Thymus (tissue), 11 donors: ENCODE results near the gene MBD3L5. TPM values are rescaled to one million over a fixed set of nuclear protein-coding genes. Genes with fewer than 3 reads are reported as not detected.
A peak's percentile ranks its signal among the peaks of the same experiment; 100 is the strongest.
"Not testable (repeated sequence)": the region's sequence is repeated elsewhere in the genome, so short reads cannot be mapped to it uniquely, and the experiment has no call there.

Experiments used
- DNase-seq, 9 donors: peaks; one replicate each; pipeline ENCODE4 v3.0.0-alpha.2; 2013; ENCODE audit warnings: low spot score in 9 of 9, low read depth in 6 of 9, missing footprints in 1 of 9
- H3K27ac ChIP-seq, 2 donors: one replicate each; pipeline ENCODE4 v1.5.1; 2013; ENCODE audit warnings: control low read depth in 1 of 2, low read depth in 1 of 2, low read length in 1 of 2, mild to moderate bottlenecking in 1 of 2, moderate library complexity in 1 of 2
- H3K27me3 ChIP-seq, 2 donors: one replicate each; pipeline ENCODE4 v1.5.1; 2013; ENCODE audit warnings: low read length in 1 of 2; ENCODE audit not compliant: control insufficient read depth in 2 of 2, insufficient read depth in 1 of 2
- H3K36me3 ChIP-seq, 2 donors: one replicate each; pipeline ENCODE4 v1.5.1; 2013; ENCODE audit warnings: low read length in 1 of 2, mild to moderate bottlenecking in 1 of 2, moderate library complexity in 1 of 2; ENCODE audit not compliant: control insufficient read depth in 2 of 2, insufficient read depth in 2 of 2
- H3K4me1 ChIP-seq, 2 donors: one replicate each; pipeline ENCODE4 v1.5.1; 2013; ENCODE audit warnings: low read length in 2 of 2; ENCODE audit not compliant: control insufficient read depth in 2 of 2, insufficient read depth in 2 of 2
- H3K4me3 ChIP-seq, 2 donors: one replicate each; pipeline ENCODE4 v1.5.1; 2013; ENCODE audit warnings: low read length in 2 of 2, control low read depth in 1 of 2, mild to moderate bottlenecking in 1 of 2
- H3K9me3 ChIP-seq, 2 donors: one replicate each; pipeline ENCODE4 v1.5.1; 2013; ENCODE audit warnings: low read length in 1 of 2, mild to moderate bottlenecking in 1 of 2; ENCODE audit not compliant: control insufficient read depth in 2 of 2, insufficient read depth in 1 of 2
- WGBS: extraction: QIAGEN DNeasy Blood & Tissue Kit; methylation state at CpG from one replicate; pipeline ENCODE4 v1.1.7; 2013; 5-methylcytosine and 5-hydroxymethylcytosine counted together
- polyA plus RNA-seq: library from polyadenylated mRNA; stranded (reverse); fragments of 200-250 nt; gene quantifications from one replicate; pipeline ENCODE4 v1.2.3, GENCODE V29; 2013
- total RNA-seq: library from RNA; stranded (reverse); fragments of 120-200 nt; gene quantifications from one replicate; pipeline ENCODE4 v1.2.4, GENCODE V29; 2013
- donor health status: healthy.

Gene MBD3L5
- total and polyA plus RNA-seq, 2 donors, result 0.21 TPM; not detected in 1

DNA sequence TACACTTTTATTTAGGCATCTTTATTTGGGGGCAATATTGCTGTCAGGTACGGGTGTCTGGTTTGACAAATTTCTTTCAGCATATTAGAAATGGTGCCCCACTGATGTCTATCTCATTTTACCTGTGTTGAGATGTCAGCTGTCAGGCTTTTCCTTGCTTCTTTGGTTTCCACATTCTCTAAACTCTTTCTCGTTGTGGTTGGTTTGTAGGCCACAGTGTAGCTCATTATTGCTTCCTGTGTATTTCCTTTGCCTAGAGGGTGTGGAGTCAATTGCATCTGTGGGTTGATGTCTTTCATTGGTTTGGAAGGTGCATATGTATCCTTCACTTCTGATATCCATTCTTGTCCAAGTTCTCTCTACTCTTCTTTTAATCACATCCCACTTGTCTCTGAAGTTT is 29.6 kb downstream of the MBD3L5 start:
- whole genome bisulfite sequencing, result 3% methylated on average over 1 of the region's 2 CpGs
- not testable (repeated sequence) for DNase-seq, H3K9me3 ChIP-seq, H3K27ac ChIP-seq, H3K4me1 ChIP-seq, H3K27me3 ChIP-seq, H3K36me3 ChIP-seq, H3K4me3 ChIP-seq

DNA sequence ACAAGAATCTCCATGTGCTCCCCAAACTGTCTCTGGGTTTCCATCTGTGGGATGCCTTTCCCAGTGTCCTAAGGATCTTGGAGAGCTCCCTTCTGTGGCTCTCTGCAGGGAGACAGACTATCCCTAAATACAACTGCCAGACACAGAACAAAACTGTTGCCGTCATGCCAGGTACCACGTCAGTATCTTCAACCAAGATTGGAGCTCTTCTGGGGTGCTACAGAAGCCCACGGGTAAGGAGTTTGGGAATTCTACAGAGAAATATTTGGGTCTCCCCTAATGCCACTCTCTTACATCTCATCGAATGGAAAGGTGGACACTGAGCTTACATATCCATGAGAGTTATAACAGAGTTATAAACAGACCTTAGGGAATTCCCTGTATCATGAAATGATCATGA is 33.0 kb downstream of the MBD3L5 start:
- peak in 2 of 9 donors; percentile 37 to 45 for DNase-seq
- Histone ChIP-seq H3K27me3 (no peaks in the 10 kb centered on the region), H3K4me1 (no peaks in the 10 kb centered on the region), H3K4me3 (no peak overlapping the region), H3K27ac (no peak overlapping the region), H3K9me3 (peaks cover 0 to 4% of the 10 kb centered on the region in 2 donors), H3K36me3 (no peaks in the 10 kb centered on the region)
- 92% methylated on average over 4 of the region's 4 CpGs for WGBS

DNA sequence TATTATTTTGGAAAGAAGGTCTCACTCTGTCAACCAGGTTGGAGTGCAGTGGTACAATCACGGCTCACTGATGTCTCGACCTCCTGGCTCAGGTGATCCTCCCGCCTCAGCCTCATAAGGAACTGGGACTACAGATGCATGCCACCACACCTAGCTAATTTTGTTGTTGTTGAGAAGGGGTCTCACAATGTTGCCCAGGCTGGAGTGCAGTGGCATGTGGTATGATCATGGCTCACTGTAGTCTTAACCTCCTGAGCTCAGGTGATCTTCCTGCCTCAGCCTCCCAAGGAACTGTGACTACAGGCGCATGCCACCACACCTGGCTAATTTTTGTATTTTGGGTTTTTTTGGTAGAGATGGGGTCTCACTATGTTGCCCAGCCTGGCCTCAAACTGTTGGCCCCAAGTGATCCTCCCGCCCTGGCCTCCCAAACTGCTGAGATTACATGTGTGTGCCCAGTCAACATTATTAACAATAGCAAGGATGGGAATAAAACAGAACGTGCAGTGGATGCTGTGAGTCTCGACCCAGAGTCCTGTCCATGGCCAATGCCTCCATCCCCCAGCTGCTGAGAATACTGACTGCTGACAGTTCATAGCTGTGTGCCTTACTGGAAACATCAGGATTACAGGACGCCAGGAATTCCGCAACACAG is 33.5 kb downstream of the MBD3L5 start:
- peak in 2 of 9 donors; percentile 24 to 42 for DNase-seq
- H3K27me3 ChIP-seq, result no peaks in the 10 kb centered on the region
- H3K36me3 ChIP-seq, result no peaks in the 10 kb centered on the region
- H3K4me3 ChIP-seq, result no peak overlapping the region
- peaks cover 2 to 3% of the 10 kb centered on the region in 2 donors for H3K4me1 ChIP-seq
- H3K9me3 ChIP-seq, result peaks cover 0 to 4% of the 10 kb centered on the region in 2 donors
- H3K27ac ChIP-seq, result no peak overlapping the region
- 97% methylated on average over 9 of the region's 9 CpGs for WGBS

DNA sequence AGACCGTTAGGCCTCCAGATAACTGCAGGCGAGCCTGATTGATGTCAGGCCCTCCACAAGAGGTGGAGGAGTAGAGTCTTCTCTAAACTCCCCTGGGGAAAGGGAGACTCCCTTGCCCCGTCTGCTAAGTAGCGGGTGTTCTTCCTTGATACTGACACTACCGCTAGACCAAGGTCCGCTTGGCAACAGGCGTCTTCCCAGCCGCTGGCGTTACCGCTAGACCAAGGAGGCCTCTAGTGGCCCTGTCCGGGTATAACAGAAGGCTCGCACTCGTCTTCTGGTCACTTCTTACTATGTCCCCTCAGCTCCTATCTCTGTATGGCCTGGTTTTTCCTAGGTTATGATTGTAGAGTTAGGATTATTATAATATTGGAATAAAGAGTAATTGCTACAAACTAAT is 36.7 kb downstream of the MBD3L5 start:
- DNase-seq, H3K4me3 ChIP-seq, H3K36me3 ChIP-seq, H3K27ac ChIP-seq, H3K9me3 ChIP-seq, H3K27me3 ChIP-seq: not testable (repeated sequence)
- 86% methylated on average over 13 of the region's 13 CpGs for WGBS
- H3K4me1 ChIP-seq, result peaks cover 9 to 14% of the 10 kb centered on the region in 2 donors

DNA sequence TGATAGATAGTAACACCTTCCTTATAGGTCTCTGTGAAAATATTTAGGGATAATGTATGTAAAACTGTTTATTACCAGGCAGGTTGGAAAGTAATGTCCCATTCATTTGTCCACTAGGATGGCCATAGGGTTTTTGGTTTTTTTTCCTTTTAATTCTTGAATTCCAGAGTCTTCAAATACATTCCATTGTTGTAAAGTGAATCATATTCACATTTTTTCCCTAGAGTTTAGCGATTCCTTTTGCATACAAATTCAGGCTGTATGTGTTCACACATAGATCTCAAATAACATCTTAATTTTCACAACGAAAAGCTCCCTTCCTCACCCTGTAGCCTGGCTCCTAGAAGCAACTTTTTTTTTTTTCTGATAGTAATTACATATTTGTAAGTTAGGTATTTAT is 37.3 kb downstream of the MBD3L5 start:
- H3K9me3 ChIP-seq, result peaks cover 0 to 4% of the 10 kb centered on the region in 2 donors
- WGBS, result 96% methylated on average over 2 of the region's 2 CpGs
- DNase-seq, result no peak
- H3K4me1 ChIP-seq, result peaks cover 9 to 14% of the 10 kb centered on the region in 2 donors
- no peak overlapping the region for H3K4me3 ChIP-seq
- H3K27me3 ChIP-seq, result no peaks in the 10 kb centered on the region
- peaks cover 10 to 15% of the 10 kb centered on the region in 2 donors for H3K36me3 ChIP-seq
- H3K27ac ChIP-seq, result no peak overlapping the region

DNA sequence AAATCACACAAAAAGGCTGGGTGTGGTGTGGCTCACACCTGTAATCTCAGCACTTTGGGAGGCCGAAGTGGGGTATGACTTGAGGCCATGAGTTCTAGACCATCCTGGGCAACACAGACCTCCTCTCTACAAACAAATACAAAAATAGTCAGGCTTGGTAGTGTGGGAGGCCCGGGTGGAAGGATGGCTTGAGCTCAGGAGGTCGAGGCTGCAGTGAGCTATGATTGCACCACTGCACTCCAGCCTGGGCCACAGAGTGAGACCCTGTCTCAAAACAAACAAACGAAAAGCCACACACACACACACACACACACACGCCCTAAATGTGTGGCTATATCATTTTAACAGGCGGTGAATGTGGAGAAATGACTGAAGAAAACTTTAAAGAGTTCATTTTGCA is 38.2 kb downstream of the MBD3L5 start:
- no peaks in the 10 kb centered on the region for H3K27me3 ChIP-seq
- peaks cover 9 to 14% of the 10 kb centered on the region in 2 donors for H3K4me1 ChIP-seq
- peak overlapping the region in 1 of 2 donors; percentile 84 for H3K27ac ChIP-seq
- peaks cover 19 to 24% of the 10 kb centered on the region in 2 donors for H3K36me3 ChIP-seq
- WGBS, result 93% methylated on average over 6 of the region's 6 CpGs
- peaks cover 0 to 5% of the 10 kb centered on the region in 2 donors for H3K9me3 ChIP-seq
- no peak for DNase-seq
- peak overlapping the region in 1 of 2 donors; percentile 78 for H3K4me3 ChIP-seq

DNA sequence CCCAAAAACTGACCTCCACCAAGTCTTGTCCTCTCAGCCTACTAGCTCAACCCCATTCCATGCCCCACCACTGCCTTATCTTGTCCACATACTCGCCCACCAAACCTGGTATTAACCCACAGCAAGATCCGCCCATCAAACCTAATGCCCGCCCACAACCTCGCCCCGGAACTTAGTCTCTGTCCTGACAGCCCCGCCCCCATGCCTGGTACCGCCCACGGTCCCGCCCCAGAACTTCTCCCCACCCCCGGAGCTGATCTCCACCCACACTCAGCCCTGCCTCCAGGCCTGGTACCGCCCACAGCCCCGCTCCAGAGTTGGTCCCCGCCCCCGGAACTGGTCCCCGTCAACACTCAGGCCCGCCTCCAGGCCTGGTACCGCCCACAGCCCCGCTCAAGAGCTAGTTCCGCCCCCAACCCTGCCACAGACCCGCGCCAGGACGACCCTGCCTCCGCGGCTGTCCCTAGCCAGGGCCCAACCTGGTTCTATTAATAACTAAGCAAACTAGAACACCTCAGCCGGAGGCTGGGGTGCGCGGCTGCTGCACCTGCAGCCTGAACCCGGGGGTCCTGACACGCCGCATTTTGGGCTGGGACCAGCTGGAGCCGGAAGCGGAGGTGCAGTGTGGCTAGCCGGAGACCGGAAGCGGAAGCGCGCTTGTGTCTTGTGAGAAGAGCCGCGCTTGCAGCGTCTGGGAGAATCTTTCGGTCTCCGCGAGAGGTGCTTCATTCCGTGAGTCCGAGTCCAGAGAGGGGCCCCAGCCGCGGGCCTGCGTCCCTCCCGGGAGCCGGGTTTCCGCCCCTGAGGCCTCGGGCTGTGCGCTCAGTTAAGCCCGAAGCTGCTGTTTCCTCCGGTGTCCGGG is 38.9 kb downstream of the MBD3L5 start, which contains the start of gene ZNF557:
ZNF557 (plus strand) TSS at position 662 of the 862 bp plus-strand sequence. CDS start 5,372 bp downstream, outside the sequence.
- H3K9me3 ChIP-seq, result peaks cover 0 to 11% of the 10 kb centered on the region in 2 donors
- H3K4me1 ChIP-seq, result peaks cover 9 to 14% of the 10 kb centered on the region in 2 donors
- under 1% methylated on average over 56 of the region's 56 CpGs for WGBS
- peak within 1 kb of the TSS; percentile 96 for H3K27ac ChIP-seq
- H3K27me3 ChIP-seq, result no peaks in the 10 kb centered on the region
- peak; percentile 92 to 99 (median 98) for DNase-seq
- H3K36me3 ChIP-seq, result peaks cover 25 to 31% of the 10 kb centered on the region in 2 donors
- peak within 1 kb of the TSS; percentile 78 to 100 for H3K4me3 ChIP-seq

DNA sequence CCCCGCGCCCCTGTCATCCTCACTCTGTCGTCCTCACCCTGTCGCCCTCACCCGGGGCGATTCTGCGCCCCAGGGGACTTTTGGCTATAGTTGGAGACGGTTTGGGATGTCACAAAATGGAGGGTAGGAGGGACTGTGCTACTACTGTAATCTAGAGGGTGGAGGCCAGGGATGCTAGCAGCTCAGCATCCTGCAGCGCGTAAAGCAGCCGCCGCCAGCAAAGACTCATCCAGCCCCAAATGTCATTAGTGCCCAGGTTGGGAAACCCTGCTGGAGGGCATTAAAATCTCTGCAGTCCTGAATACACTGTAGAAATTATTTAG is 39.5 kb downstream of the MBD3L5 start:
- H3K36me3 ChIP-seq, result peaks cover 31 to 36% of the 10 kb centered on the region in 2 donors
- peaks cover 9 to 14% of the 10 kb centered on the region in 2 donors for H3K4me1 ChIP-seq
- no peak for DNase-seq
- H3K27ac ChIP-seq, result peak overlapping the region; percentile 96
- no peaks in the 10 kb centered on the region for H3K27me3 ChIP-seq
- H3K9me3 ChIP-seq, result peaks cover under 1 to 11% of the 10 kb centered on the region in 2 donors
- under 1% methylated on average over 12 of the region's 12 CpGs for WGBS
- H3K4me3 ChIP-seq, result peak overlapping the region; percentile 78 to 100

DNA sequence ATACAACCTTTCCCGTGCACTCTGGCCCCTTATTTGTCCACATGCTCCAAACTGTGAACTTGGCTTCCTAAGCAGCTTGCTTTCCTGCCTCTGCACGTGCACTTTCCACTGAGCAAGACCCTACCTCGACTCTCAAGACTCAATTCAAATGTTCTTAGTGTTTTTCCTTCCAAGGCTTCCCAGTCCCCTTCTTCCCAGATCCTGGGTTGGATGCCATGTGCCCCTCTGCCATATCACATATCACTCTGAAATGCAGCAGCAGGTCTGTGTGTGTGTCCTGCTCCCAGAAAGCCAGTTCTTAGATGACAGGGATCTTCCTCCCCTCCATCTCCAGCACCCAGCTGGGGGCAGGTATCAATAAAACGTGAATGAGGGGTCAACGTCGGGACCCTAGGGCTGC is 42.2 kb downstream of the MBD3L5 start:
- peaks cover 9 to 14% of the 10 kb centered on the region in 2 donors for H3K4me1 ChIP-seq
- H3K36me3 ChIP-seq, result peaks cover 58 to 63% of the 10 kb centered on the region in 2 donors
- H3K27ac ChIP-seq, result no peak overlapping the region
- H3K27me3 ChIP-seq, result no peaks in the 10 kb centered on the region
- H3K4me3 ChIP-seq, result no peak overlapping the region
- peaks cover 14 to 23% of the 10 kb centered on the region in 2 donors for H3K9me3 ChIP-seq
- DNase-seq, result no peak
- 98% methylated on average over 6 of the region's 6 CpGs for WGBS
